H1 (cell line): ENCODE results near the gene CACNA2D4. TPM values are rescaled to one million over a fixed set of nuclear protein-coding genes. Genes with fewer than 3 reads are reported as not detected.
A peak's percentile ranks its signal among the peaks of the same experiment; 100 is the strongest.

Experiments used
- CTCF ChIA-PET: fragments of 300-600 bp; sonication (Branson Sonifier 250); formaldehyde crosslinking; loops from one replicate; lab custom pipeline; 2021; ENCODE audit not compliant: partially characterized antibody; lab: Charles Lee
- POLR2A ChIA-PET: fragments of 300-600 bp; sonication (Branson Sonifier 250); formaldehyde crosslinking; loops from one replicate; lab custom pipeline; 2021; ENCODE audit warnings: inconsistent platforms; ENCODE audit not compliant: partially characterized antibody; lab: Charles Lee
- DNase-seq, 2 experiments: peaks; one replicate each; pipeline versions ENCODE4 v3.0.0 to v3.0.0-alpha.2; 2010 to 2022; ENCODE audit warnings: low spot score in 2 of 2, low read depth in 1 of 2, mixed read lengths in 1 of 2
- FAIRE-seq: peaks from 2 replicates; lab custom pipeline; 2011; peaks lifted over from hg19 to GRCh38; lab: Jason Lieb, UNC
- H2AFZ ChIP-seq: 2 replicates; pipeline ENCODE4 v1.8.1; 2012; ENCODE audit warnings: low read length, inconsistent platforms
- H2AK5ac ChIP-seq: 2 replicates; pipeline ENCODE4 v1.6.1; 2013; ENCODE audit warnings: low read depth, low read length
- H2BK120ac ChIP-seq: replicated peaks from 2 replicates; pipeline ENCODE3; 2013; ENCODE audit warnings: low read depth, low read length, inconsistent platforms
- H2BK12ac ChIP-seq: 2 replicates; pipeline ENCODE4 v1.6.1; 2013; ENCODE audit warnings: low read depth, low read length
- H2BK15ac ChIP-seq: 2 replicates; pipeline ENCODE4 v1.6.1; 2013; ENCODE audit warnings: low read length
- H2BK20ac ChIP-seq: 2 replicates; pipeline ENCODE4 v1.6.1; 2013; ENCODE audit warnings: low read length
- H2BK5ac ChIP-seq: 2 replicates; pipeline ENCODE4 v1.6.1; 2013; ENCODE audit warnings: low read depth, low read length
- H3K14ac ChIP-seq: 2 replicates; pipeline ENCODE4 v1.6.1; 2013; ENCODE audit warnings: inconsistent platforms; ENCODE audit not compliant: insufficient read length
- H3K18ac ChIP-seq: 2 replicates; pipeline ENCODE4 v1.6.1; 2013; ENCODE audit warnings: low read length; ENCODE audit errors: extremely low read depth
- H3K23ac ChIP-seq: 2 replicates; pipeline ENCODE4 v1.6.1; 2013; ENCODE audit warnings: inconsistent platforms; ENCODE audit not compliant: insufficient read length
- H3K23me2 ChIP-seq: 2 replicates; pipeline ENCODE4 v1.6.1; 2013; ENCODE audit warnings: low read depth, low read length
- H3K27ac ChIP-seq: 2 replicates; pipeline ENCODE4 v1.6.1; 2011; ENCODE audit warnings: low read depth, low read length, inconsistent platforms
- H3K27me3 ChIP-seq, 4 experiments: replicated peaks in 1 of 4; 1 replicate in 1 of 4; 2 replicates in 3 of 4; pipeline versions ENCODE4 v1.6.1 to v1.8.1; 2011 to 2013; ENCODE audit warnings: low read length in 3 of 4, mild to moderate bottlenecking in 3 of 4, inconsistent platforms in 2 of 4, mixed read lengths in 2 of 4, moderate library complexity in 1 of 4; ENCODE audit not compliant: control insufficient read depth in 3 of 4, insufficient read depth in 3 of 4; ENCODE audit errors: extremely low read depth in 1 of 4
- H3K36me3 ChIP-seq, 4 experiments: 2 replicates each; pipeline versions ENCODE4 v1.6.1 to v1.8.1; 2011 to 2013; ENCODE audit warnings: mild to moderate bottlenecking in 4 of 4, low read length in 3 of 4, moderate library complexity in 2 of 4, control low read depth in 1 of 4, inconsistent platforms in 1 of 4; ENCODE audit not compliant: insufficient read depth in 4 of 4, control insufficient read depth in 2 of 4
- H3K4ac ChIP-seq: replicated peaks from 2 replicates; pipeline ENCODE3; 2013; ENCODE audit warnings: low read length, low read depth, mixed read lengths, inconsistent platforms; ENCODE audit not compliant: insufficient read length
- H3K4me1 ChIP-seq, 4 experiments: replicated peaks in 1 of 4; 1 replicate in 1 of 4; 2 replicates in 3 of 4; pipeline versions ENCODE4 v1.6.1 to v1.8.1; 2011 to 2013; ENCODE audit warnings: low read length in 3 of 4, inconsistent platforms in 2 of 4, mixed read lengths in 1 of 4; ENCODE audit not compliant: insufficient read depth in 4 of 4, control insufficient read depth in 3 of 4
- H3K4me2 ChIP-seq, 2 experiments: 2 replicates each; pipeline versions ENCODE4 v1.6.1 to v1.8.1; 2011 to 2013; ENCODE audit warnings: low read depth in 2 of 2, low read length in 2 of 2, control low read depth in 1 of 2, inconsistent platforms in 1 of 2, mild to moderate bottlenecking in 1 of 2; ENCODE audit not compliant: insufficient read depth in 1 of 2
- H3K4me3 ChIP-seq, 4 experiments: fragments of 200-600, 300-600 bp in 1 of 4; sonication (generic), shearing (Covaris generic), sonication (Bioruptor Twin) in 1 of 4; 2 replicates each; pipeline versions ENCODE4 v1.5.1 to v1.8.1; 2011 to 2016; ENCODE audit warnings: low read length in 4 of 4, low read depth in 3 of 4, control low read depth in 2 of 4, inconsistent platforms in 2 of 4, mild to moderate bottlenecking in 2 of 4, mixed read lengths in 1 of 4, moderate library complexity in 1 of 4; ENCODE audit not compliant: insufficient read depth in 2 of 4; ENCODE audit errors: extremely low read depth in 1 of 4
- H3K56ac ChIP-seq: replicated peaks from 2 replicates; pipeline ENCODE3; 2013; ENCODE audit warnings: low read depth, mild to moderate bottlenecking, mixed read lengths, low read length, inconsistent platforms; ENCODE audit not compliant: insufficient read length
- H3K79me1 ChIP-seq: 2 replicates; pipeline ENCODE4 v1.6.1; 2013; ENCODE audit warnings: low read depth, low read length, control low read depth
- H3K79me2 ChIP-seq, 2 experiments: 2 replicates each; pipeline versions ENCODE4 v1.6.1 to v1.8.1; 2012 to 2013; ENCODE audit warnings: low read length in 2 of 2, mild to moderate bottlenecking in 2 of 2, inconsistent platforms in 1 of 2; ENCODE audit not compliant: insufficient read depth in 2 of 2, control insufficient read depth in 1 of 2
- H3K9ac ChIP-seq, 4 experiments: replicated peaks in 1 of 4; 1 replicate in 1 of 4; 2 replicates in 3 of 4; pipeline versions ENCODE4 v1.6.1 to v1.8.1; 2011 to 2013; ENCODE audit warnings: low read depth in 3 of 4, low read length in 3 of 4, control low read depth in 2 of 4, mild to moderate bottlenecking in 2 of 4, moderate library complexity in 2 of 4, inconsistent platforms in 1 of 4; ENCODE audit errors: extremely low read depth in 1 of 4
- H3K9me3 ChIP-seq, 2 experiments: 2 replicates each; pipeline versions ENCODE4 v1.6.1 to v1.8.1; 2012 to 2013; ENCODE audit warnings: mild to moderate bottlenecking in 2 of 2, moderate library complexity in 2 of 2, control low read depth in 1 of 2, inconsistent platforms in 1 of 2, low read depth in 1 of 2, low read length in 1 of 2, mixed read lengths in 1 of 2; ENCODE audit not compliant: insufficient read depth in 2 of 2
- H4K20me1 ChIP-seq, 2 experiments: replicated peaks in 1 of 2; 2 replicates each; pipeline versions ENCODE3 to v1.8.1; 2011 to 2013; ENCODE audit warnings: inconsistent platforms in 2 of 2, low read length in 2 of 2, mild to moderate bottlenecking in 1 of 2; ENCODE audit not compliant: insufficient read depth in 2 of 2, control insufficient read depth in 1 of 2
- H4K5ac ChIP-seq: 2 replicates; pipeline ENCODE4 v1.6.1; 2013; ENCODE audit warnings: low read length, low read depth, mixed read lengths, inconsistent platforms; ENCODE audit not compliant: insufficient read length
- H4K8ac ChIP-seq: 2 replicates; pipeline ENCODE4 v1.8.0; 2013; ENCODE audit warnings: mild to moderate bottlenecking, moderate library complexity, low read length, inconsistent platforms; ENCODE audit not compliant: insufficient read depth; ENCODE audit errors: extremely low read depth
- H4K91ac ChIP-seq: replicated peaks from 2 replicates; pipeline ENCODE3; 2013; ENCODE audit warnings: low read length, mixed read lengths, inconsistent platforms; ENCODE audit not compliant: insufficient read length
- ATF2 ChIP-seq: IDR thresholded peaks from 2 replicates; pipeline ENCODE4 v1.6.1; 2012; ENCODE audit warnings: low read length, inconsistent platforms
- HDAC2 ChIP-seq, 2 experiments: fragments of 300-600 bp in 1 of 2; sonication (generic) in 1 of 2; IDR thresholded peaks; 2 replicates each; pipeline ENCODE4 v1.6.1; 2011 to 2012; ENCODE audit warnings: low read depth in 2 of 2, low read length in 2 of 2, mild to moderate bottlenecking in 2 of 2, moderate library complexity in 2 of 2, borderline replicate concordance in 1 of 2, inconsistent platforms in 1 of 2
- NRF1 ChIP-seq: IDR thresholded peaks from 2 replicates; pipeline ENCODE4 v1.6.1; 2011; ENCODE audit warnings: mild to moderate bottlenecking, low read depth, low read length, improper control_type of control experiment
- POLR2A ChIP-seq, 2 experiments: IDR thresholded peaks; 1 replicate in 1 of 2; 2 replicates in 1 of 2; pipeline ENCODE4 v1.6.1; 2011; ENCODE audit warnings: low read depth in 2 of 2, low read length in 2 of 2, mild to moderate bottlenecking in 2 of 2; ENCODE audit errors: control extremely low read depth in 1 of 2
- RNF2 ChIP-seq: fragments of 200-900, 300-1000 bp; sonication (generic); IDR thresholded peaks from 2 replicates; pipeline ENCODE4 v1.7.1; 2016; ENCODE audit warnings: borderline replicate concordance, low read depth, mild to moderate bottlenecking, antibody characterized with exemption, low read length; ENCODE audit not compliant: poor library complexity, severe bottlenecking; ENCODE audit errors: missing control alignments
- TEAD4 ChIP-seq: IDR thresholded peaks from 2 replicates; pipeline ENCODE4 v1.6.1; 2012; ENCODE audit warnings: low read depth, low read length, inconsistent platforms, mixed read lengths
- WGBS, 2 experiments: shearing (Covaris generic) in 1 of 2; methylation state at CpG; one replicate each; pipeline versions ENCODE4 v1.1.6 to v1.1.7; 2013 to 2015; ENCODE audit warnings: low lambda C conversion rate in 2 of 2, mixed read lengths in 2 of 2, inconsistent platforms in 1 of 2, low coverage in 1 of 2, missing lambda C conversion rate in 1 of 2; ENCODE audit not compliant: insufficient replicate concordance in 2 of 2, insufficient coverage in 1 of 2, insufficient read length in 1 of 2; ENCODE audit errors: extremely low coverage in 1 of 2, missing lambda C conversion rate in 1 of 2; 5-methylcytosine and 5-hydroxymethylcytosine counted together
- polyA plus RNA-seq, 7 experiments: library from polyadenylated mRNA; depleted of rRNA in 3 of 7; stranded (reverse) in 5 of 7; unstranded in 2 of 7; fragments of >200 nt in 5 of 7; fragments of 200-250 nt in 2 of 7; gene quantifications; 1 replicate in 5 of 7; 2 replicates in 1 of 7; 4 replicates in 1 of 7; pipeline versions ENCODE4 v1.2.1 to v1.2.3, GENCODE V29; 2011 to 2013; ENCODE audit warnings: missing spikeins in 2 of 7, mixed read lengths in 2 of 7
- total RNA-seq: library from RNA; stranded (reverse); fragmentation: NEBNext Ultra II Directional; extraction: Animal tissue kit (Norgen Biotek cat#: 25700); gene quantifications from 2 replicates; pipeline ENCODE4 v1.2.1, GENCODE V29; 2021

Gene CACNA2D4
- total and polyA plus RNA-seq, 2 of the 8 experiments (the other 6 are each of a cell fraction or from before 2014, with no cell fraction given): 0.44 to 0.88 TPM

GRCh38 chr12:1838205-1838993 lies 80.1 kb downstream of the CACNA2D4 start:
- no peak overlapping the region for H3K4me2 ChIP-seq
- POLR2A ChIA-PET: no interaction called here
- peak overlapping the region; percentile 72; the same call in 1 of the 2 replicates for H4K8ac ChIP-seq

More at GRCh38 chr12:1838205-1838993, 80.1 kb downstream of the CACNA2D4 start:
- H4K91ac ChIP-seq: no peak overlapping the region
- H2BK12ac ChIP-seq: no peak overlapping the region
- no peaks in the 10 kb centered on the region for H3K9me3 ChIP-seq
- H2AFZ ChIP-seq: no peak overlapping the region
- peaks cover 0 to 10% (median 4%) of the 10 kb centered on the region in 4 experiments; a peak in 3 of 7 replicates for H3K4me1 ChIP-seq
- H3K27ac ChIP-seq: no peak overlapping the region
- no peak overlapping the region for H4K5ac ChIP-seq
- DNase-seq: no peak
- no peak overlapping the region for H3K14ac ChIP-seq
- no peak overlapping the region for H3K4me3 ChIP-seq
- no peaks in the 10 kb centered on the region for H3K79me2 ChIP-seq
- H2BK5ac ChIP-seq: no peak overlapping the region
- H2BK120ac ChIP-seq: no peak overlapping the region
- H3K36me3 ChIP-seq: no peaks in the 10 kb centered on the region
- H3K27me3 ChIP-seq: no peaks in the 10 kb centered on the region
- CTCF ChIA-PET: interaction anchor here (0.5 to 3.0 kb wide), 8 partner anchors 8 to 821 kb away, joined by 4 to 16 read pairs (median 7); no protein-coding TSS in a partner anchor
- no peak overlapping the region for H3K4ac ChIP-seq
- H3K23me2 ChIP-seq: no peaks in the 10 kb centered on the region
- WGBS, 2 experiments: 90% methylated on average over 26 of the region's 26 CpGs; no CpG with 5 or more reads in 1 of the 2 experiments
- no peak overlapping the region for H3K23ac ChIP-seq
- H4K20me1 ChIP-seq: no peaks in the 10 kb centered on the region
- no peak overlapping the region for H2BK20ac ChIP-seq
- H2AK5ac ChIP-seq: no peak overlapping the region
- no peak overlapping the region for H3K56ac ChIP-seq
- TF ChIP-seq RNF2 (no peak), TEAD4 (no peak), POLR2A (IDR thresholded peaks at IDR 0.05; ENCODE audit: control extremely low read depth in 1 of 2, low read depth in 2 of 2, low read length in 2 of 2) (no peak), NRF1 (no peak), HDAC2 (IDR thresholded peaks at IDR 0.05; ENCODE audit: borderline replicate concordance in 1 of 2, low read depth in 2 of 2, low read length in 2 of 2) (no peak), ATF2 (no peak)
- no peaks in the 10 kb centered on the region for H3K79me1 ChIP-seq
- no peak for FAIRE-seq
- no peak overlapping the region for H2BK15ac ChIP-seq
- no peak overlapping the region for H3K18ac ChIP-seq
- H3K9ac ChIP-seq: no peak overlapping the region
